ENCODE results near the gene OR56A4.

Gene OR56A4

DNA sequence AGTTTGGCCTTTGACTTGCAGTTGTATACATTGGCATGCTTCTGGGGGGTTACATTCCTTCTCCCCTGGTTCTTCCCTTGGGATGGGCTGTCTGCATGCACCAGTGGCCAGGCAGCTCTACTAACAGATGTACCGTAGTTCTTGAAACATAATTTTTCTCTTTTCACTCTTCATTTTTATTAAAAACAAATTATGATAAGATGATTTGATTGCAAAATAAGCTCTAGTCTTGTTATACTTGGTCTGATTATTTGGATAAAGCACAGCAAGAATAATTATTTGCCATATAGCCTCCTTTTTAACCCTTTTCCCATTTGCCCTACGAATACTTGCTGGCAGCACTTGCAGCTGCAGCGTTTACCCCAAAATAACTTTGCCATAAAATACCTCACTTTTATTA is 51.2 kb downstream of the OR56A4 start:
- no peak for DNase-seq
